T-cell (primary cell): ENCODE measurements around the gene MT1F. TPM values are rescaled to one million over a fixed set of nuclear protein-coding genes. Genes with fewer than 3 reads are reported as not detected.

Experiments used
- ATAC-seq, 4 experiments: fragments of 200-7000 bp in 3 of 4; fragments of 150-1000 bp in 1 of 4; cut with Tn5 transposase; replicated peaks in 1 of 4; 1 replicate in 3 of 4; 2 replicates in 1 of 4; pipeline ENCODE4 v1.10.0; 2021; ENCODE audit warnings: moderate library complexity in 3 of 4, mild to moderate bottlenecking in 2 of 4, moderate number of reproducible peaks in 1 of 4
- CTCF ChIA-PET, 2 donors: fragments of 300-600 bp; sonication (Branson Sonifier 250); formaldehyde crosslinking; loops; one replicate each; lab custom pipeline; 2022; ENCODE audit warnings: antibody characterized with exemption in 2 of 2; lab: Charles Lee
- POLR2A ChIA-PET, 2 donors: fragments of 300-600 bp; sonication (Branson Sonifier 250); formaldehyde crosslinking; loops; one replicate each; lab custom pipeline; 2022; ENCODE audit warnings: antibody characterized with exemption in 2 of 2; lab: Charles Lee
- DNase-seq, 35 experiments: peaks; one replicate each; pipeline versions ENCODE4 v3.0.0 to v3.0.0-alpha.2; 2013 to 2023
- H3K27ac ChIP-seq: one replicate; pipeline ENCODE4 v1.5.1; 2013; ENCODE audit warnings: low read length
- H3K27me3 ChIP-seq, 2 experiments: replicated peaks in 1 of 2; 1 replicate in 1 of 2; 2 replicates in 1 of 2; pipeline versions ENCODE4 v1.6.1 to v1.7.0; 2013; ENCODE audit warnings: low read length in 1 of 2, mixed read lengths in 1 of 2; ENCODE audit not compliant: control insufficient read depth in 2 of 2, insufficient read depth in 2 of 2; ENCODE audit errors: extremely low read depth in 1 of 2
- H3K36me3 ChIP-seq, 2 donors: 1 replicate in 1 of 2; 2 replicates in 1 of 2; pipeline versions ENCODE4 v1.6.1 to v1.7.0; 2013; ENCODE audit warnings: low read length in 1 of 2; ENCODE audit not compliant: control insufficient read depth in 2 of 2, insufficient read depth in 1 of 2; ENCODE audit errors: extremely low read depth in 1 of 2
- H3K4me1 ChIP-seq, 2 experiments: 1 replicate in 1 of 2; 2 replicates in 1 of 2; pipeline versions ENCODE4 v1.6.1 to v1.7.0; 2013; ENCODE audit warnings: low read length in 2 of 2, mixed read lengths in 1 of 2; ENCODE audit not compliant: insufficient read depth in 2 of 2, control insufficient read depth in 1 of 2; ENCODE audit errors: extremely low read depth in 1 of 2
- H3K4me3 ChIP-seq, 2 donors: 1 replicate in 1 of 2; 2 replicates in 1 of 2; pipeline versions ENCODE4 v1.5.1 to v1.7.0; 2013; ENCODE audit warnings: mild to moderate bottlenecking in 2 of 2, low read length in 1 of 2, moderate library complexity in 1 of 2; ENCODE audit not compliant: control insufficient read depth in 1 of 2; ENCODE audit errors: extremely low read depth in 1 of 2
- H3K9me3 ChIP-seq: 2 replicates; pipeline ENCODE4 v1.7.0; 2013
- H3K27ac Mint-ChIP-seq, 2 donors: one replicate each; pipeline ENCODE4 v1.8.0; 2020 to 2021; ENCODE audit warnings: mild to moderate bottlenecking in 2 of 2, mixed read lengths in 2 of 2
- H3K27me3 Mint-ChIP-seq, 2 donors: one replicate each; pipeline ENCODE4 v1.8.0; 2021 to 2022; ENCODE audit warnings: mixed read lengths in 2 of 2
- H3K36me3 Mint-ChIP-seq: one replicate; pipeline ENCODE4 v1.8.0; 2021; ENCODE audit warnings: mixed read lengths
- H3K4me1 Mint-ChIP-seq, 3 donors: one replicate each; pipeline ENCODE4 v1.8.0; 2020 to 2022; ENCODE audit warnings: mixed read lengths in 3 of 3, mild to moderate bottlenecking in 1 of 3
- H3K4me3 Mint-ChIP-seq, 3 donors: one replicate each; pipeline ENCODE4 v1.8.0; 2020 to 2022; ENCODE audit warnings: mild to moderate bottlenecking in 3 of 3, mixed read lengths in 3 of 3, moderate library complexity in 3 of 3
- H3K9me3 Mint-ChIP-seq, 3 donors: one replicate each; pipeline ENCODE4 v1.8.0; 2020 to 2022; ENCODE audit warnings: mixed read lengths in 3 of 3
- WGBS: methylation state at CpG from one replicate; pipeline ENCODE4 v1.1.5; 2013; ENCODE audit warnings: missing lambda C conversion rate; ENCODE audit not compliant: insufficient coverage; 5-methylcytosine and 5-hydroxymethylcytosine counted together
- total RNA-seq, 35 experiments: library from RNA in 6 of 35; stranded (reverse) in 6 of 35; fragments of 120-200 nt in 1 of 35; gene quantifications; one replicate each; pipeline versions ENCODE4 v1.2.1 to v1.2.4 and lab custom pipeline; 2013 to 2026

The MT1F gene
- total RNA-seq, 5 donors from 2014 or later (not counting 1 experiment from before 2014, with no cell fraction given), result 5.3 to 14.3 (median 9.3) TPM

GRCh38 chr16:56633535-56633934, 24.2 kb upstream of the MT1F start:
- peak overlapping the region in 1 of 3 donors; percentile 84 for H3K4me3 Mint-ChIP-seq

GRCh38 chr16:56634715-56635440, 22.9 kb upstream of the MT1F start:
- ChIA-PET POLR2A (no interaction called here), CTCF (interaction anchor here in 1 of 2 donors (0.7 kb wide), 1 partner anchor 74 kb away, joined by 3 read pairs; no protein-coding TSS in a partner anchor)
- no peaks in the 10 kb centered on the region for H3K9me3 Mint-ChIP-seq
- ATAC-seq (no peak), DNase-seq (no peak)
- Histone ChIP-seq H3K9me3 (no peaks in the 10 kb centered on the region), H3K4me1 (peaks cover 0 to 41% of the 10 kb centered on the region in 2 experiments), H3K27ac (no peak overlapping the region), H3K4me3 (peak overlapping the region in 1 of 2 donors; percentile 15), H3K27me3 (peaks cover 19 to 80% of the 10 kb centered on the region in 2 experiments), H3K36me3 (no peaks in the 10 kb centered on the region)
- no peaks in the 10 kb centered on the region for H3K36me3 Mint-ChIP-seq
- peak overlapping the region in 1 of 2 donors; percentile 43 for H3K27ac Mint-ChIP-seq
- H3K4me1 Mint-ChIP-seq, result peaks cover 30 to 46% (median 30%) of the 10 kb centered on the region in 3 donors
- 7% methylated on average over 37 of the region's 47 CpGs for WGBS
- H3K4me3 Mint-ChIP-seq, result peak overlapping the region; percentile 55 to 84 (median 57)
- H3K27me3 Mint-ChIP-seq, result peaks cover 73 to 85% of the 10 kb centered on the region in 2 donors

More at GRCh38 chr16:56633535-56633934, 24.2 kb upstream of the MT1F start:
- H3K27ac ChIP-seq, result no peak overlapping the region
- H3K4me3 ChIP-seq, result no peak overlapping the region
- H3K9me3 ChIP-seq, result no peaks in the 10 kb centered on the region
- ATAC-seq, result no peak
- H3K4me1 Mint-ChIP-seq, result peaks cover 30 to 43% (median 30%) of the 10 kb centered on the region in 3 donors
- H3K9me3 Mint-ChIP-seq, result no peaks in the 10 kb centered on the region
- POLR2A ChIA-PET, result no interaction called here
- H3K36me3 Mint-ChIP-seq, result no peaks in the 10 kb centered on the region
- 71% methylated on average over 3 of the region's 7 CpGs for WGBS
- no peaks in the 10 kb centered on the region for H3K36me3 ChIP-seq
- H3K27me3 Mint-ChIP-seq, result peaks cover 62 to 72% of the 10 kb centered on the region in 2 donors
- CTCF ChIA-PET, result interaction anchor here in 1 of 2 donors (0.6 kb wide), 1 partner anchor 63 kb away, joined by 3 read pairs; no protein-coding TSS in a partner anchor
- no peak for DNase-seq
- no peak overlapping the region for H3K27ac Mint-ChIP-seq
- peaks cover 16 to 67% of the 10 kb centered on the region in 2 experiments for H3K27me3 ChIP-seq
- peaks cover 0 to 40% of the 10 kb centered on the region in 2 experiments for H3K4me1 ChIP-seq

GRCh38 chr16:56635441-56635967, 22.3 kb upstream of the MT1F start:
- no peaks in the 10 kb centered on the region for H3K36me3 Mint-ChIP-seq
- H3K27ac ChIP-seq, result no peak overlapping the region
- peak overlapping the region; percentile 34 to 84 (median 57) for H3K4me3 Mint-ChIP-seq
- POLR2A ChIA-PET, result no interaction called here
- H3K4me3 ChIP-seq, result peak overlapping the region in 1 of 2 donors; percentile 15
- 3% methylated on average over 34 of the region's 40 CpGs for WGBS
- H3K27me3 ChIP-seq, result peaks cover 19 to 85% of the 10 kb centered on the region in 2 experiments
- H3K4me1 Mint-ChIP-seq, result peaks cover 30 to 43% (median 30%) of the 10 kb centered on the region in 3 donors
- DNase-seq, result no peak
- H3K27ac Mint-ChIP-seq, result no peak overlapping the region
- H3K9me3 ChIP-seq, result no peaks in the 10 kb centered on the region
- peak in 3 of 4 experiments; percentile 27 to 41 (median 28) for ATAC-seq
- peaks cover 74 to 91% of the 10 kb centered on the region in 2 donors for H3K27me3 Mint-ChIP-seq
- CTCF ChIA-PET, result interaction anchor here in 1 of 2 donors (0.6 kb wide), 1 partner anchor 58 kb away, joined by 4 read pairs; no protein-coding TSS in a partner anchor
- H3K4me1 ChIP-seq, result peaks cover 0 to 41% of the 10 kb centered on the region in 2 experiments
- no peaks in the 10 kb centered on the region for H3K9me3 Mint-ChIP-seq
- H3K36me3 ChIP-seq, result no peaks in the 10 kb centered on the region

- peak overlapping the region in 1 of 3 donors; percentile 84 for H3K4me3 Mint-ChIP-seq
- no peak overlapping the region for H3K27ac Mint-ChIP-seq
These were observed 20.9 kb upstream of the MT1F start for GRCh38 chr16:56636616-56637413.

GRCh38 chr16:56637814-56638750, 19.7 kb upstream of the MT1F start, which contains the start of gene MT1A:
TSS of gene MT1A (plus strand) at chr16:56638666. CDS start at chr16:56638739, 73 bp downstream.
- Mint-ChIP-seq H3K27me3 (peaks cover 64 to 77% of the 10 kb centered on the region in 2 donors), H3K27ac (peak within 1 kb of the TSS in 1 of 2 donors; percentile 39), H3K4me1 (peaks cover 27 to 43% (median 32%) of the 10 kb centered on the region in 3 donors), H3K4me3 (peak within 1 kb of the TSS; percentile 9 to 55 (median 31)), H3K36me3 (no peaks in the 10 kb centered on the region), H3K9me3 (no peaks in the 10 kb centered on the region)
- peaks cover 2 to 30% of the 10 kb centered on the region in 2 experiments for H3K4me1 ChIP-seq
- H3K4me3 ChIP-seq, result no peak within 1 kb of the TSS
- ChIA-PET POLR2A (no interaction called here), CTCF (no interaction called here)
- H3K27me3 ChIP-seq, result peaks cover 14 to 64% of the 10 kb centered on the region in 2 experiments
- H3K36me3 ChIP-seq, result no peaks in the 10 kb centered on the region
- 6% methylated on average over 60 of the region's 68 CpGs for WGBS
- H3K9me3 ChIP-seq, result no peaks in the 10 kb centered on the region
- no peak within 1 kb of the TSS for H3K27ac ChIP-seq
- DNase-seq (peak in 1 of 35 experiments; percentile 32), ATAC-seq (peak in 3 of 4 experiments; percentile 38 to 45 (median 39))

More at GRCh38 chr16:56636616-56637413, 20.9 kb upstream of the MT1F start:
- WGBS, result 38% methylated on average over 1 of the region's 9 CpGs
- no peaks in the 10 kb centered on the region for H3K36me3 Mint-ChIP-seq
- Histone ChIP-seq H3K4me3 (no peak overlapping the region), H3K27ac (no peak overlapping the region), H3K9me3 (no peaks in the 10 kb centered on the region), H3K4me1 (peaks cover 0 to 38% of the 10 kb centered on the region in 2 experiments), H3K27me3 (peaks cover 16 to 74% of the 10 kb centered on the region in 2 experiments), H3K36me3 (no peaks in the 10 kb centered on the region)
- ChIA-PET POLR2A (no interaction called here), CTCF (no interaction called here)
- ATAC-seq (no peak), DNase-seq (no peak)
- H3K27me3 Mint-ChIP-seq, result peaks cover 72 to 86% of the 10 kb centered on the region in 2 donors
- peaks cover 26 to 40% (median 27%) of the 10 kb centered on the region in 3 donors for H3K4me1 Mint-ChIP-seq
- H3K9me3 Mint-ChIP-seq, result no peaks in the 10 kb centered on the region
